Measurements from ENCODE around the gene BOD1L1. TPM values are rescaled to one million over a fixed set of nuclear protein-coding genes. Genes with fewer than 3 reads are reported as not detected.

Gene BOD1L1
- total RNA-seq, 2 experiments from 2014 or later, result 39.3 to 39.6 TPM

DNA sequence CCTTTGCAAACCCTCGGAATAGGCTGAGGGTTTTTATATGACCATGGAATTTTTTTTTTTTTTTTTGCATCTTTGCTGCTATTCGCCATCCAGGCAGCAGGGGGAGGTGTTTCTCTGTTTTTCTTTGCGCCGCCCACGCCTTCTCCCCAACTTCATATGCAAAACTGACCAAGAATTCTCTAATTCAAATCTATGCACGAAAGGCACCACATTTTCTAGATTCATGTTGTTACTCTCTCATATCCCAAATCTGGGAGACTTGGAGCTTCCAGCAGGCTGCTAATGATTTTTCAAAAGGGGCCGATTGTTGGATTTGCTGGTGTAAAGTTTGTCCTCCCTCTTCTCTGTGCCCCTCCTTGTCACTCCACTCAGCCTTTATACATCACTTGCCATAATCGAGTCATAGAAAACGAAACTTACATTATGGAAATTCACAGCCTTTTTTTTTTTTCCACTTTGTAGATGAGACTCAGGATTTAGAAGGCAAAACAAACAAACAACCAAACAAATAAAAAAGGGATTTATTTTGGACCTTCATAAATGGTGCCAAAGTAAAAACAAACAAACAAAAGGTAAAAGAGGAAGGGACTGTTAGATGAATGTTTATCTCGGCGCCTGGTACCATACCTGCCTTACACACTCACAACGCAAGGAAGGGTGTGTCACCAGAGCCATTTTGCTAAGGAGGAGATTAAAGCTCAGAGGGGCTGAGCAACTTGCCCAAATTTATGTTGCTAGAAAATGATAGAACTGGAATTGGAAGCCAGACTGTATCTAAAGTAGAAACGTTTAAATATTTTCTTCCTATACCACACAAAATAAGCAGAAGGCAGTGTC lies 29.3 kb upstream of the BOD1L1 start:
- Mint-ChIP-seq H3K9me3 (no peaks in the 10 kb centered on the region), H3K36me3 (ENCODE audit: low read depth) (no peaks in the 10 kb centered on the region), H3K4me3 (peak overlapping the region; percentile 67), H3K4me1 (ENCODE audit: low read depth) (peaks cover 18% of the 10 kb centered on the region), H3K27me3 (peaks cover 4% of the 10 kb centered on the region), H3K27ac (no peak overlapping the region)
- H3K4me3 ChIP-seq (ENCODE audit: low read length), result peak overlapping the region; percentile 44
- H3K9me3 ChIP-seq (ENCODE audit: control insufficient read depth in 1 of 2, insufficient read depth in 1 of 2, low read length in 2 of 2), result no peaks in the 10 kb centered on the region
- H3K36me3 ChIP-seq (ENCODE audit: insufficient read depth, low read length), result no peaks in the 10 kb centered on the region
- peak; percentile 49 for ATAC-seq (ENCODE audit: poor library complexity)
- no peaks in the 10 kb centered on the region for H3K27me3 ChIP-seq (ENCODE audit: control insufficient read depth in 1 of 2, insufficient read depth in 2 of 2, low read length in 2 of 2)
- DNase-seq, result peak; percentile 31 to 82 (median 48)
- ChIA-PET POLR2A (interaction anchor here (0.7 to 1.1 kb wide), 2 partner anchors 29 to 1008 kb away, joined by 4 read pairs; partner anchors contain the start of gene BOD1L1), CTCF (interaction anchor here (0.6 kb wide), 1 partner anchor 1526 kb away, joined by 3 read pairs; no protein-coding TSS in a partner anchor)
- H3K4me1 ChIP-seq (ENCODE audit: insufficient read depth, low read length), result peaks cover 6% of the 10 kb centered on the region
- TF ChIP-seq, protein P1, sequence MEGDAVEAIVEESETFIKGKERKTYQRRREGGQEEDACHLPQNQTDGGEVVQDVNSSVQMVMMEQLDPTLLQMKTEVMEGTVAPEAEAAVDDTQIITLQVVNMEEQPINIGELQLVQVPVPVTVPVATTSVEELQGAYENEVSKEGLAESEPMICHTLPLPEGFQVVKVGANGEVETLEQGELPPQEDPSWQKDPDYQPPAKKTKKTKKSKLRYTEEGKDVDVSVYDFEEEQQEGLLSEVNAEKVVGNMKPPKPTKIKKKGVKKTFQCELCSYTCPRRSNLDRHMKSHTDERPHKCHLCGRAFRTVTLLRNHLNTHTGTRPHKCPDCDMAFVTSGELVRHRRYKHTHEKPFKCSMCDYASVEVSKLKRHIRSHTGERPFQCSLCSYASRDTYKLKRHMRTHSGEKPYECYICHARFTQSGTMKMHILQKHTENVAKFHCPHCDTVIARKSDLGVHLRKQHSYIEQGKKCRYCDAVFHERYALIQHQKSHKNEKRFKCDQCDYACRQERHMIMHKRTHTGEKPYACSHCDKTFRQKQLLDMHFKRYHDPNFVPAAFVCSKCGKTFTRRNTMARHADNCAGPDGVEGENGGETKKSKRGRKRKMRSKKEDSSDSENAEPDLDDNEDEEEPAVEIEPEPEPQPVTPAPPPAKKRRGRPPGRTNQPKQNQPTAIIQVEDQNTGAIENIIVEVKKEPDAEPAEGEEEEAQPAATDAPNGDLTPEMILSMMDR (IDR thresholded peaks at IDR 0.05), result peak; percentile 84
- no peak overlapping the region for H3K27ac ChIP-seq (ENCODE audit: low read depth in 1 of 2, low read length in 2 of 2)
- intact Hi-C loops (cut with DNase I, micrococcal nuclease), result loop anchor here (2.0 to 10.0 kb wide), 8 partner anchors 598 to 1998 kb away; partner anchors contain the start of genes FBXL5 (in 2 of the 2) and CPEB2 (in 1 of the 2)

DNA sequence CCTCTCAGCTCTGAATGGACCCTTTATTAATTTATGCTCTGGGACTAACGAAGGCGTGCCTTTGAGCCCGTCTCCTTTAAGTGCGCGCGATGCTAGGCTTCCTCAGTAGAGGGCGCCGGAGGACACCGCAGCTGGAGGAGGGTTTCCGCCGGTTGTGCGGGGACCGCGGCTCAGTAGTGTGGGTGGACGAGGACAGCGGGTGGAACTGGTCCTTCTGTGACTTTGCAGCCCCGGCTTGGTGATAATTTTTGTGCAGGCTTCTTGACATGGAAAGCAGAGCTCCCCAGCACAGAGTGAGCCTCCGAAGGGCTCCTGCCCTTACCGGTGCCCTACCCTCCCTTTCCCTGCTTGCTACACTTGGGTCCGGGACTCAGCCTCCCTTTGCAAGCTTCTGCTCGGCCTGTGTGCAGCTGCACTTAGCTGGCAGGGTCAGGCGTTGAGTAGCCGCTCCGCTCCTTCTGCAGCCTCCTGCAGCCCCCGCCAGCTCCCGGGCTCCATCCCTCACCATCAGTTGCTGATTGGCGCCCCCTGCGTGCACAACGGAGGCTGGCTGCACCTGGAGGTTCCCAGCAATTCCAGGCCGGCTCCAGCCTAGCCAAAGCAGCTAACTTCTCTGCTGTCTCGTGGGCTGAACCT lies 26.8 kb upstream of the BOD1L1 start:
- Histone ChIP-seq H3K27ac (ENCODE audit: low read depth in 1 of 2, low read length in 2 of 2) (no peak overlapping the region), H3K27me3 (ENCODE audit: control insufficient read depth in 1 of 2, insufficient read depth in 2 of 2, low read length in 2 of 2) (no peaks in the 10 kb centered on the region), H3K9me3 (ENCODE audit: control insufficient read depth in 1 of 2, insufficient read depth in 1 of 2, low read length in 2 of 2) (no peaks in the 10 kb centered on the region), H3K4me1 (ENCODE audit: insufficient read depth, low read length) (peaks cover 6% of the 10 kb centered on the region), H3K36me3 (ENCODE audit: insufficient read depth, low read length) (no peaks in the 10 kb centered on the region), H3K4me3 (ENCODE audit: low read length) (peak overlapping the region; percentile 60)
- ChIA-PET CTCF (interaction anchor here (1.0 to 1.9 kb wide), 7 partner anchors 9 to 41 kb away, joined by 3 to 17 read pairs (median 6); partner anchors contain the start of gene BOD1L1), POLR2A (interaction anchor here (1.0 to 1.7 kb wide), 3 partner anchors 26 to 1349 kb away, joined by 3 to 10 read pairs (median 7); partner anchors contain the start of gene BOD1L1)
- TF ChIP-seq, protein P1 (IDR thresholded peaks at IDR 0.05), result peak; percentile 84
- Mint-ChIP-seq H3K4me1 (ENCODE audit: low read depth) (peaks cover 18% of the 10 kb centered on the region), H3K4me3 (peak overlapping the region; percentile 94), H3K36me3 (ENCODE audit: low read depth) (no peaks in the 10 kb centered on the region), H3K27ac (no peak overlapping the region), H3K9me3 (no peaks in the 10 kb centered on the region), H3K27me3 (peaks cover 21% of the 10 kb centered on the region)
- DNase-seq (peak; percentile 55 to 84 (median 73)), ATAC-seq (ENCODE audit: poor library complexity) (peak; percentile 93)
- intact Hi-C loops (cut with DNase I, micrococcal nuclease), result loop anchor here (2.0 to 10.0 kb wide), 4 partner anchors 25 to 2001 kb away; partner anchors contain the start of gene FBXL5 (in 2 of the 2)

DNA sequence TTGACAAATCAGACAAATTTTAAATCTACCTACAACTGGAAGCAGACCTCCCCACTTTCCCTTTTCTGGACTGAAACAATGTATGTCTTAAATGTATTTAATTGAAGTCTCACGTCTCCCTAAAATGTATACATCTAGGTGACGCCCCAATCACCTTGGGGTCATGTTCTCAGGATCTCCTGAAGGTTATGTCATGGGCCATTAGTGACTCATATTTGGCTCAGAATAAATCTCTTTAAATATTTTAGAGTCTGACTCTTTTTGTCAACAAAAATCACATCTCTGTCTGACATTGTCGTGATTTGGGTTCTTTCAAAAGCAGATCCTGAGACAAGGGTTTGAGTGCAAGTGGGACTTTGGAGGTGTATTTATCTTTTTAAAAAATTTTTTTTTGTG lies 26.2 kb upstream of the BOD1L1 start:
- Mint-ChIP-seq H3K4me3 (no peak overlapping the region), H3K4me1 (ENCODE audit: low read depth) (peaks cover 18% of the 10 kb centered on the region), H3K27me3 (peaks cover 26% of the 10 kb centered on the region), H3K36me3 (ENCODE audit: low read depth) (no peaks in the 10 kb centered on the region), H3K9me3 (no peaks in the 10 kb centered on the region), H3K27ac (no peak overlapping the region)
- intact Hi-C loops (cut with DNase I, micrococcal nuclease), result loop anchor here (2.0 to 10.0 kb wide), 4 partner anchors 25 to 2001 kb away; partner anchors contain the start of gene FBXL5 (in 2 of the 2)
- Histone ChIP-seq H3K4me1 (ENCODE audit: insufficient read depth, low read length) (peaks cover 6% of the 10 kb centered on the region), H3K27me3 (ENCODE audit: control insufficient read depth in 1 of 2, insufficient read depth in 2 of 2, low read length in 2 of 2) (no peaks in the 10 kb centered on the region), H3K27ac (ENCODE audit: low read depth in 1 of 2, low read length in 2 of 2) (no peak overlapping the region), H3K4me3 (ENCODE audit: low read length) (no peak overlapping the region), H3K36me3 (ENCODE audit: insufficient read depth, low read length) (no peaks in the 10 kb centered on the region), H3K9me3 (ENCODE audit: control insufficient read depth in 1 of 2, insufficient read depth in 1 of 2, low read length in 2 of 2) (no peaks in the 10 kb centered on the region)
- ChIA-PET CTCF (interaction anchor here (1.0 to 1.9 kb wide), 7 partner anchors 8 to 41 kb away, joined by 3 to 17 read pairs (median 6); partner anchors contain the start of gene BOD1L1), POLR2A (interaction anchor here (1.4 to 1.7 kb wide), 2 partner anchors 26 to 1349 kb away, joined by 7 to 10 read pairs; partner anchors contain the start of gene BOD1L1)
- ATAC-seq (ENCODE audit: poor library complexity) (no peak), DNase-seq (no peak)
- TF ChIP-seq, protein P1 (IDR thresholded peaks at IDR 0.05), result no peak
